Epithelial cell of esophagus (primary cell): Measurements from ENCODE around the gene SLC18A3.

Source experiments
- DNase-seq: peaks from one replicate; pipeline ENCODE4 v3.0.0; 2010; ENCODE audit warnings: low read depth
- H3K4me3 ChIP-seq: 2 replicates; pipeline ENCODE4 v1.5.1; 2011; ENCODE audit warnings: mild to moderate bottlenecking, low read length, control low read depth
- CTCF ChIP-seq: IDR thresholded peaks from 2 replicates; pipeline ENCODE4 v1.5.1; 2011; ENCODE audit warnings: low read depth, mild to moderate bottlenecking, low read length, control low read depth, inconsistent platforms; ENCODE audit not compliant: insufficient read depth; ENCODE audit errors: missing control alignments

SLC18A3 gene

GRCh38 chr10:49632406-49633317 lies 22.6 kb downstream of the SLC18A3 start:
- no peak for TF ChIP-seq CTCF
- H3K4me3 ChIP-seq, result no peak overlapping the region
- DNase-seq, result peak; percentile 66

GRCh38 chr10:49633327-49634068 lies 23.4 kb downstream of the SLC18A3 start:
- TF ChIP-seq CTCF, result no peak

GRCh38 chr10:49634069-49634660 lies 24.1 kb downstream of the SLC18A3 start:
- TF ChIP-seq CTCF, result no peak
- H3K4me3 ChIP-seq, result no peak overlapping the region
- DNase-seq, result no peak

More at GRCh38 chr10:49633327-49634068, 23.4 kb downstream of the SLC18A3 start:
- no peak overlapping the region for H3K4me3 ChIP-seq
- no peak for DNase-seq

GRCh38 chr10:49642311-49642710 lies 32.2 kb downstream of the SLC18A3 start:
- H3K4me3 ChIP-seq, result no peak overlapping the region
- no peak for DNase-seq
- no peak for TF ChIP-seq CTCF

GRCh38 chr10:49643241-49644034 lies 33.3 kb downstream of the SLC18A3 start:
- no peak for TF ChIP-seq CTCF
- no peak overlapping the region for H3K4me3 ChIP-seq
- no peak for DNase-seq

- H3K4me3 ChIP-seq, result no peak overlapping the region
- no peak for TF ChIP-seq CTCF
- DNase-seq, result no peak
These were observed 34.0 kb downstream of the SLC18A3 start for GRCh38 chr10:49644035-49644646.
